ENCODE measurements around the gene CNGB1.

DNA sequence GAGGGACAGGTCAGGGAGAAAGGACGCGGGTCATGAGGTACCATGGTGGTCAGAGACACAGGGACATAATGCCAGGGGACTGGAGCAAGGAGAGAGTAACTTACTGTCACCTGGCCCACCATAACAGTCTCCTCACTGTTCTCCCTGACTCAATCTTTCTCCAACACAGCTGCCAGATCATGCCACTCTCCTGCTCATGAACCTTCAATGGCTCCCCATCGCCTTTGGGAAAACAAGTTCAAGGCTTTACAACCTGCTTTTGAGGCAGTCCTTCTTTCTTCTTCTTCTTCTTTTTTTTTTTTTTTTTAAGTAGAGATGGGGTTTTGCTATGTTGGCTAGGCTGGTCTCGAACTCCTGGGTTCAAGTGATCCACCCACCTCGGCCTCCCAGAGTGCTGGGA lies 22.9 kb downstream of the CNGB1 start:
- TF ChIP-seq CTCF (conservative IDR thresholded peaks at IDR 0.05 in 1 of 2, IDR thresholded peaks at IDR 0.05 in 1 of 2; ENCODE audit: low read depth in 1 of 2, low read length in 2 of 2) = no peak
- TF ChIP-seq EZH2 (IDR thresholded peaks at IDR 0.05; ENCODE audit: low read length, missing control alignments) = no peak

Measured in fibroblast of lung (primary cell).